Raji (cell line): ENCODE data around the gene DEPDC5.

Experiments used
- POLR2A ChIP-seq: IDR thresholded peaks from 2 replicates; pipeline ENCODE4 v1.6.1; 2011; ENCODE audit warnings: low read depth, low read length, control low read depth; ENCODE audit not compliant: insufficient read depth

The DEPDC5 gene

DNA sequence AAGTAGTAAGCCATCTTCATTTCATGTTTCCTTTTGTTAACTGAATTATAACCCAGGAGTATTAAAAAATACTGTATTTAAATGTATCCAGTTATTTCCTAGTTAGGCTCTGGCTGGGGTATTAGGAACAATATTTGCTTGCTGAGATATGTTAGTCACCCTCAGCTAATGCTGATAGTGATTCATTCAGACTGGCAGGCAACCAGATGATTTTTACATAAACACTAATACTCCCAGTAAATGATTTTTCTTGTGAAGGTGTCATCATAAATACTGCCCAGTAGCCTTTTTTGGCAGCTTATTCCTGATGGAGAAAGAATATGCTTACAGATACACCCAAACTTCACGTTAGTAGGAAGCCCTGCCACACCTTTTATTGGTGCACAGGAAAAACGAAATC, 198.7 kb downstream of the DEPDC5 start:
- TF ChIP-seq POLR2A: no peak

DNA sequence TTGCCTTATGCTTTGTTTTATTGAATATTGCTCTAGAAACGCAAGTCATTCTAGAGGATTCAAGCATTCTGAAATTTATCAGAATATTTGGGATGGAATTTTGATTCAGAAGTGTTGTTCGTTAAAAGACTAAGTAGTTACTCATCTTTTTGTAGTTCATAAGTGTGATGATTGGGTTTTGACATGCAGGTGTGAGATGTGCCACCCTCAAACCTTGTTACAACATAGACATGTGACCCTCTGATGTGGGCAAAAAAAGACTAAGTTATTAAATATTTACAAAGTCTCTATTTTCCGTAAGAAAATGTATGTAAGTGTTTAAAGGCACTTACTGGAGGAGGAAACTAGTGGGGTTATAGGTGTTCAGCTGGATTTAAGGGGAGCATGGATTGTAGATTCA, 199.4 kb downstream of the DEPDC5 start:
- no peak for TF ChIP-seq POLR2A

DNA sequence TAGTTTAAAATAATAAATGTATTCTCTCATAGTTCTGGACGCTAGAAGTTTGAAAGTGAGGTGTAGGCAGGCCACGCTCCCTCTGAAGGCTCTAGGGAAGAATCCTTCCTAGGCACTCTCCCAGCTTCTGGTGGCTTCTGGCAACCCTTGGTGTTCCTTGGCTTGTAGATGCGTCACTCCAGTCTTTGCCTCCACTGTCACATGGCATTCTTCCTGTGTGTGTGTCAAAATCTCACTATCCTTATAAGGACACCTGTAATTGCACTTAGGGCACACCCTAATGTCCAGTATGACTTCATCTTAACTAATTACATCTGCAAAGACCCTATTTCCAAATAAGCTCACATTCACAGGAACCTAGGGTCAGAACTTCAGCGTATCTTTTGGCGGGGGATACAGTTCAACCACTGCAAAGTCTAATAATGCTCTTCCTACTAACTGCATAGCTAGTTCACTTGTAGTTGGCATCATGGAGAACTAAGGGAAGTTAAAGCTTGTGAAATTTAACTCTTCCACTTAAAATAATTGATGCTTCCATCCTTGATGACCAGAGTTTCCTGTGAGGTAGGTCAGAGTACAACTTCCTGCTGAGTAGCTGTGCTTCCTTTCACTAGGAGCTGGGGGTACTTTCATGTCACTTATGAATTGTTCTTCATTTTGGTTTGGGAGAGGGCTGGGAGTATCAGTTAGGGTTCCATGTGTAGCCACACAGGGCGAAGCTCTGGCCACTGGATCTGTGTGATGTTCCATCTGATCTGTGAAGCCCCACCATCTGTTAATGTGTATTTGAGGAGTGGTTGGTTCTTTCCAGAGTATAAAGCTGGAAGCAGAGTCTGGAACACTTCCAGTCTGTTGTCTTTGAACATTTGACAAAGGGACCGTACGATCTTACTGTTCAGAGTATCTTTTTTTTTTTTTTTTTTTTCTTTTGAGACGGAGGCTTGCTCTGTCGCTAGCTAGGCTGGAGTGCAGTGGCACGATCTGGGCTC, 201.0 kb downstream of the DEPDC5 start:
- no peak for TF ChIP-seq POLR2A

DNA sequence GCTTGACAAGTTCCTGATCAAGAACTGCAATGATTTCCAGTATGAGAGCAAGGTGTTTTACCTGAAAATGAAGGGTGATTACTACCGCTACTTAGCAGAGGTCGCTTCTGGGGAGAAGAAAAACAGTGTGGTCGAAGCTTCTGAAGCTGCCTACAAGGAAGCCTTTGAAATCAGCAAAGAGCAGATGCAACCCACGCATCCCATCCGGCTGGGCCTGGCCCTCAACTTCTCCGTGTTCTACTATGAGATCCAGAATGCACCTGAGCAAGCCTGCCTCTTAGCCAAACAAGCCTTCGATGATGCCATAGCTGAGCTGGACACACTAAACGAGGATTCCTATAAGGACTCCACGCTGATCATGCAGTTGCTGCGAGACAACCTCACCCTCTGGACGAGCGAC, 202.5 kb downstream of the DEPDC5 start:
- TF ChIP-seq POLR2A: no peak
